HepG2 (cell line): ENCODE results near the gene ICAM2. TPM values are rescaled to one million over a fixed set of nuclear protein-coding genes. Genes with fewer than 3 reads are reported as not detected.

Experiments used
- ATAC-seq: fragments of 200-7000 bp; cut with Tn5 transposase; 3 replicates; pipeline ENCODE4 v1.9.1; 2020; ENCODE audit warnings: mild to moderate bottlenecking, moderate library complexity
- BruUV-seq: library from RNA; stranded (reverse); fragments of 400-500 nt; replicated peaks from 2 replicates; lab custom pipeline; 2021; lab: Mats Ljungman, UMichigan
- CTCF ChIA-PET: fragments of 300-600 bp; formaldehyde crosslinking; extraction: SDS; loops from one replicate; lab custom pipeline; 2021; ENCODE audit warnings: low total read pairs, inconsistent platforms, low intra/inter-chr PET ratio; lab: Yijun Ruan, JAX
- POLR2A ChIA-PET: fragments of 350-600 bp; sonication (Branson Sonifier 250); formaldehyde crosslinking; loops from one replicate; lab custom pipeline; 2020; ENCODE audit warnings: antibody characterized with exemption, inconsistent platforms; lab: Yijun Ruan, JAX
- DNase-seq: peaks from one replicate; pipeline ENCODE4 v3.0.0-alpha.2; 2015; ENCODE audit warnings: low spot score
- FAIRE-seq: peaks from 3 replicates; lab custom pipeline; 2011; peaks lifted over from hg19 to GRCh38; lab: Jason Lieb, UNC
- H2AFZ ChIP-seq: one replicate; pipeline ENCODE4 v1.6.1; 2011; ENCODE audit warnings: low read length, inconsistent platforms
- H3K27ac ChIP-seq: fragments of 300-600 bp; 3 replicates; pipeline ENCODE4 v1.8.0; 2011; ENCODE audit warnings: mixed run types, mild to moderate bottlenecking, mixed read lengths, low read length, inconsistent platforms; ENCODE audit not compliant: insufficient read depth; ENCODE audit errors: extremely low read length
- H3K27me3 ChIP-seq, 2 experiments: fragments of 200-600 bp in 1 of 2; 2 replicates in 1 of 2; 3 replicates in 1 of 2; pipeline versions ENCODE4 v1.6.0 to v1.8.0; 2011; ENCODE audit warnings: low read length in 2 of 2, mild to moderate bottlenecking in 2 of 2, moderate library complexity in 2 of 2, inconsistent platforms in 1 of 2; ENCODE audit not compliant: insufficient read depth in 2 of 2, control insufficient read depth in 1 of 2
- H3K36me3 ChIP-seq, 2 experiments: fragments of 200-600 bp in 1 of 2; replicated peaks in 1 of 2; 2 replicates in 1 of 2; 3 replicates in 1 of 2; pipeline versions ENCODE4 v1.5.1 to v1.8.0; 2011; ENCODE audit warnings: low read length in 2 of 2, inconsistent platforms in 1 of 2; ENCODE audit not compliant: insufficient read depth in 2 of 2, control insufficient read depth in 1 of 2
- H3K4me1 ChIP-seq: 2 replicates; pipeline ENCODE4 v1.5.1; 2012; ENCODE audit warnings: low read length, inconsistent platforms; ENCODE audit not compliant: insufficient read depth
- H3K4me2 ChIP-seq: 2 replicates; pipeline ENCODE4 v1.6.0; 2011; ENCODE audit warnings: low read depth, low read length, inconsistent platforms
- H3K4me3 ChIP-seq, 3 experiments: fragments of 200-600 bp in 1 of 3; sonication (generic), shearing (Covaris generic) in 1 of 3; replicated peaks in 1 of 3; 2 replicates each; pipeline ENCODE4 v1.5.1; 2011 to 2016; ENCODE audit warnings: low read length in 3 of 3, inconsistent platforms in 2 of 3, low read depth in 2 of 3, mild to moderate bottlenecking in 2 of 3, control low read depth in 1 of 3, mixed read lengths in 1 of 3; ENCODE audit not compliant: insufficient read depth in 1 of 3
- H3K79me2 ChIP-seq: one replicate; pipeline ENCODE4 v1.6.1; 2011; ENCODE audit warnings: low read length, inconsistent platforms; ENCODE audit not compliant: insufficient read depth
- H3K9ac ChIP-seq: 2 replicates; pipeline ENCODE4 v1.6.0; 2011; ENCODE audit warnings: mild to moderate bottlenecking, low read depth, low read length, inconsistent platforms; ENCODE audit not compliant: insufficient read depth
- H3K9me3 ChIP-seq: 2 replicates; pipeline ENCODE4 v1.5.1; 2012; ENCODE audit warnings: mild to moderate bottlenecking, low read length
- H4K20me1 ChIP-seq: 2 replicates; pipeline ENCODE4 v1.6.0; 2011; ENCODE audit warnings: inconsistent platforms, mild to moderate bottlenecking, low read length, moderate library complexity; ENCODE audit not compliant: insufficient read depth
- ARNT2 ChIP-seq: sonication (generic); formaldehyde crosslinking; IDR thresholded peaks from 2 replicates; pipeline ENCODE4 v1.8.0; 2022; ENCODE audit warnings: mild to moderate bottlenecking, low read depth, missing genetic modification reagents, moderate library complexity
- CAMTA2 ChIP-seq: sonication (generic); formaldehyde crosslinking; IDR thresholded peaks from 2 replicates; pipeline ENCODE4 v1.4.0; 2020; ENCODE audit warnings: mild to moderate bottlenecking, missing genetic modification reagents, borderline replicate concordance
- CC2D1A ChIP-seq: sonication (generic); formaldehyde crosslinking; IDR thresholded peaks from 2 replicates; pipeline ENCODE4 v1.8.1; 2023; ENCODE audit warnings: mild to moderate bottlenecking, missing genetic modification reagents
- MIER2 ChIP-seq: IDR thresholded peaks from 2 replicates; pipeline ENCODE4 v1.6.1; 2016; ENCODE audit warnings: missing biosample characterization, missing genetic modification reagents
- PCBP1 ChIP-seq: fragments of 200-400 bp; formaldehyde crosslinking; IDR thresholded peaks from 2 replicates; pipeline ENCODE4 v1.6.1; 2017; ENCODE audit warnings: mild to moderate bottlenecking, low read depth, low read length, borderline replicate concordance
- SALL2 ChIP-seq: sonication (generic); formaldehyde crosslinking; IDR thresholded peaks from 2 replicates; pipeline ENCODE4 v1.8.1; 2023; ENCODE audit warnings: mild to moderate bottlenecking, missing genetic modification reagents, inconsistent platforms
- SIX4 ChIP-seq: sonication (generic); formaldehyde crosslinking; IDR thresholded peaks from 2 replicates; pipeline ENCODE4 v1.4.0; 2020; ENCODE audit warnings: missing genetic modification reagents
- SP2 ChIP-seq: sonication (generic); formaldehyde crosslinking; IDR thresholded peaks from 2 replicates; pipeline ENCODE4 v1.5.1; 2020; ENCODE audit warnings: mild to moderate bottlenecking, missing genetic modification reagents
- ZNF136 ChIP-seq: sonication (generic); formaldehyde crosslinking; IDR thresholded peaks from 2 replicates; pipeline ENCODE4 v1.8.1; 2022; ENCODE audit warnings: low read depth, mild to moderate bottlenecking, moderate library complexity, missing genetic modification reagents
- ZNF33A ChIP-seq: sonication (generic); formaldehyde crosslinking; IDR thresholded peaks from 2 replicates; pipeline ENCODE4 v1.5.1; 2020; ENCODE audit warnings: missing genetic modification reagents, mild to moderate bottlenecking, moderate library complexity, borderline replicate concordance
- ZNF678 ChIP-seq: sonication (generic); formaldehyde crosslinking; IDR thresholded peaks from 2 replicates; pipeline ENCODE4 v1.4.0; 2020; ENCODE audit warnings: mild to moderate bottlenecking, missing genetic modification reagents
- WGBS: methylation state at CpG from one replicate; pipeline ENCODE4 v1.1.6; 2017; ENCODE audit warnings: low lambda C conversion rate; 5-methylcytosine and 5-hydroxymethylcytosine counted together
- in situ Hi-C: cut with HindIII; loops from 2 replicates; pipeline ENCODE4 v1.10.0; 2017; ENCODE audit warnings: low pct_unique_long_range_greater_than_20kb; ENCODE audit not compliant: extremely low pct_ligation_motif_present
- intact Hi-C: fragments of 100-400 bp; cut with micrococcal nuclease; formaldehyde crosslinking; loops from one replicate; pipeline ENCODE4 v1.10.0; 2022; ENCODE audit not compliant: unreplicated experiment
- polyA plus RNA-seq, 8 experiments: library from polyadenylated mRNA; depleted of rRNA in 3 of 8; stranded (reverse) in 7 of 8; unstranded in 1 of 8; fragments of >200 nt; fragmentation: Illumina TruSeq in 4 of 8; extraction: Trizol in 4 of 8; gene quantifications; 2 replicates each; pipeline versions ENCODE4 v1.2.1 to v1.2.3, GENCODE V29; 2011 to 2016; ENCODE audit warnings: low read depth in 4 of 8, missing spikeins in 1 of 8, mixed read lengths in 1 of 8; ENCODE audit not compliant: insufficient read depth in 1 of 8
- total RNA-seq, 5 experiments: library from RNA; depleted of rRNA; stranded (reverse); fragments of >200 nt; fragmentation: Illumina TruSeq; extraction: Trizol; gene quantifications; 2 replicates each; pipeline ENCODE4 v1.2.3, GENCODE V29; 2016; ENCODE audit warnings: low read depth in 1 of 5
- TF ChIP-seq, protein P1 (sequence below): sonication (generic); formaldehyde crosslinking; IDR thresholded peaks from 2 replicates; pipeline ENCODE4 v1.5.0; 2020; ENCODE audit warnings: mild to moderate bottlenecking, missing genetic modification reagents
- TF ChIP-seq, protein P2 (sequence below): fragments of 450-650 bp; IDR thresholded peaks from 2 replicates; pipeline ENCODE4 v1.6.1; 2017; ENCODE audit warnings: mild to moderate bottlenecking
- TF ChIP-seq, protein P3 (sequence below): sonication (generic); formaldehyde crosslinking; IDR thresholded peaks from 2 replicates; pipeline ENCODE4 v1.8.0; 2022; ENCODE audit warnings: mild to moderate bottlenecking, missing genetic modification reagents; ENCODE audit not compliant: insufficient replicate concordance

The ICAM2 gene
- total and polyA plus RNA-seq, 2 of the 13 experiments (the other 11 are each of a cell fraction or from before 2014, with no cell fraction given) = 10.9 to 20.8 TPM

DNA sequence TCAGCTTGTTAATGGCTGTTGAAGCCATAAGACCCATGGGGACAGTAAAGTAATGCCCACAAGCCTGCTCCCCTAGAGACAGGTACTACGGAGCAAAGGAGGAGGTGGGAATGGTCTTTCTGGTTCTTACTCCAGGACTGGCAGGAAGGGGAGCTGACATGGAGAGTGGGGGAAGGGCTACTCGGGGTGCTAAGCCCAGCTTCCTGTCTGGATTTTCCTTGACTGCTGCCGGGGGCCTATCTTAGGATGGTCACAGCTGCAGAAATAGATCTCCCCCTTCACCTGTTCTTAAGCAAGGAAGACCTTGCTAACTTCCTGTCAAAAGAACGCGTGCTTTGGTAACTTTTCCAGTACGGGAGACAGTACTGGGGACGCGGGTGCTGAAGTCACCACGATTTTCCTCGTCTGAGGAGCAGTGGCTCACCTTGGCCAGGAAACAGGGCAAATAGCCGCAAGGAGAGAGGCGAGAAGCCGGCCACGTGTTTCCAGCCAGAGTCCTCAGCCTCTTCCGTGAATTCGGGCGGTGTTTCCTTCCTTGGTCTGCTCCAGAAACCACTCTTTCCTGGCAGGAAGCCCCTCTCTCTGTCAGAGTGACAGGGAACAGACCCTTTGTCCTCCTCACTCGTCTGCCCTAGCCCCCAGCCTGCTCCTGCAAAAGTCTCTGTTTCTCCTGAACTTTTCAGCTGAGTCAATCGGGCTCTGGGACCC is 22.9 kb downstream of the ICAM2 start (continued):
- TF ChIP-seq SP2 (CRISPR knock-in tag) (no peak), PCBP1 (no peak), ZNF136 (no peak), SALL2 (no peak)
- TF ChIP-seq, protein P1, sequence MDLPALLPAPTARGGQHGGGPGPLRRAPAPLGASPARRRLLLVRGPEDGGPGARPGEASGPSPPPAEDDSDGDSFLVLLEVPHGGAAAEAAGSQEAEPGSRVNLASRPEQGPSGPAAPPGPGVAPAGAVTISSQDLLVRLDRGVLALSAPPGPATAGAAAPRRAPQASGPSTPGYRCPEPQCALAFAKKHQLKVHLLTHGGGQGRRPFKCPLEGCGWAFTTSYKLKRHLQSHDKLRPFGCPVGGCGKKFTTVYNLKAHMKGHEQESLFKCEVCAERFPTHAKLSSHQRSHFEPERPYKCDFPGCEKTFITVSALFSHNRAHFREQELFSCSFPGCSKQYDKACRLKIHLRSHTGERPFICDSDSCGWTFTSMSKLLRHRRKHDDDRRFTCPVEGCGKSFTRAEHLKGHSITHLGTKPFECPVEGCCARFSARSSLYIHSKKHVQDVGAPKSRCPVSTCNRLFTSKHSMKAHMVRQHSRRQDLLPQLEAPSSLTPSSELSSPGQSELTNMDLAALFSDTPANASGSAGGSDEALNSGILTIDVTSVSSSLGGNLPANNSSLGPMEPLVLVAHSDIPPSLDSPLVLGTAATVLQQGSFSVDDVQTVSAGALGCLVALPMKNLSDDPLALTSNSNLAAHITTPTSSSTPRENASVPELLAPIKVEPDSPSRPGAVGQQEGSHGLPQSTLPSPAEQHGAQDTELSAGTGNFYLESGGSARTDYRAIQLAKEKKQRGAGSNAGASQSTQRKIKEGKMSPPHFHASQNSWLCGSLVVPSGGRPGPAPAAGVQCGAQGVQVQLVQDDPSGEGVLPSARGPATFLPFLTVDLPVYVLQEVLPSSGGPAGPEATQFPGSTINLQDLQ (CRISPR knock-in tag) = 0 out of 2 replicates have a peak, but pooled peaks have one; percentile 48

DNA sequence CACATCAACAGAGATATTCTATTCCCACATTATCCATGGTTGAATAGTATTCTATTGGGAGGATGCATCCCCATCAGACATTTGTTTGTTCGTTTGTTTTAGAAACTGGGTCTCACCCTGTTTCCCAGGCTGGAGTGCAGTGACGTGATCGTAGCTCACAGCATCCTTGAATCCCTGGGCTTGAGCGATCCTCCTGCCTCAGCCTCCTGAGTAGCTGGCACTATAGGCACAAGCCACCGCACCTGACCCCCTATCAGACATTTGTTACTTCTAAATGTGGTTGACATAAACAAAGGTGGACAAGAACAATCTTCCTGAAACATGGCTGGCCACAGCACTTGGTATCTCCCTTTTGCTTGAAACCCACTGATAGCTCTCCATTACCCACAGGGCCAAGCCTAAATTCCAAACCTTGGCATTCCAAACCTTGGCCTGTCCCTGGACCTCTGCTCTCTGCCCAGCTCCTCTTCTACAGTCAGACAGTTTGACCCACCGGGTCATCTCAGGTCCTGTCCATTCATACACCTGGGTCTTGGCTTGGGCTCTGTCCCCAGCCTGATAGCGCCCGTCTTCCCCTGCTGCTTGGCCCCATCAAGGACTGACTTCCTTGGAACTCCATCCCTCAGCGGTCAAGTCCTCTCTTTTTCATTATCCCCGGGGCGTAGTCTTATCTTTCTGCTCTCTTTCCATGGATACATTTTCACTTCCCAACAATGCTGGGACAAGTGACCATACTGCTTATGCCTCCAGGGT is 23.8 kb downstream of the ICAM2 start:
- Histone ChIP-seq H3K4me3 (no peak overlapping the region), H3K9me3 (no peaks in the 10 kb centered on the region), H3K9ac (no peak overlapping the region), H3K79me2 (no peaks in the 10 kb centered on the region), H3K27ac (no peak overlapping the region), H2AFZ (no peak overlapping the region), H3K4me2 (no peak overlapping the region), H3K4me1 (peaks cover 38% of the 10 kb centered on the region), H3K36me3 (no peaks in the 10 kb centered on the region), H4K20me1 (no peaks in the 10 kb centered on the region), H3K27me3 (peaks cover 13 to 49% of the 10 kb centered on the region in 2 experiments; a peak in 4 of 5 replicates)
- CTCF ChIA-PET = no interaction called here
- FAIRE-seq = no peak
- POLR2A ChIA-PET = no interaction called here
- ATAC-seq = no peak
- DNase-seq = no peak
- BruUV-seq = no TSS peak
- in situ Hi-C loops = no loop called here
- intact Hi-C loops = no loop called here
- 46% methylated on average over 11 of the region's 11 CpGs for WGBS
- TF ChIP-seq CC2D1A (CRISPR knock-in tag) = no peak
- TF ChIP-seq CAMTA2 (CRISPR knock-in tag) = no peak
- TF ChIP-seq, protein P2, sequence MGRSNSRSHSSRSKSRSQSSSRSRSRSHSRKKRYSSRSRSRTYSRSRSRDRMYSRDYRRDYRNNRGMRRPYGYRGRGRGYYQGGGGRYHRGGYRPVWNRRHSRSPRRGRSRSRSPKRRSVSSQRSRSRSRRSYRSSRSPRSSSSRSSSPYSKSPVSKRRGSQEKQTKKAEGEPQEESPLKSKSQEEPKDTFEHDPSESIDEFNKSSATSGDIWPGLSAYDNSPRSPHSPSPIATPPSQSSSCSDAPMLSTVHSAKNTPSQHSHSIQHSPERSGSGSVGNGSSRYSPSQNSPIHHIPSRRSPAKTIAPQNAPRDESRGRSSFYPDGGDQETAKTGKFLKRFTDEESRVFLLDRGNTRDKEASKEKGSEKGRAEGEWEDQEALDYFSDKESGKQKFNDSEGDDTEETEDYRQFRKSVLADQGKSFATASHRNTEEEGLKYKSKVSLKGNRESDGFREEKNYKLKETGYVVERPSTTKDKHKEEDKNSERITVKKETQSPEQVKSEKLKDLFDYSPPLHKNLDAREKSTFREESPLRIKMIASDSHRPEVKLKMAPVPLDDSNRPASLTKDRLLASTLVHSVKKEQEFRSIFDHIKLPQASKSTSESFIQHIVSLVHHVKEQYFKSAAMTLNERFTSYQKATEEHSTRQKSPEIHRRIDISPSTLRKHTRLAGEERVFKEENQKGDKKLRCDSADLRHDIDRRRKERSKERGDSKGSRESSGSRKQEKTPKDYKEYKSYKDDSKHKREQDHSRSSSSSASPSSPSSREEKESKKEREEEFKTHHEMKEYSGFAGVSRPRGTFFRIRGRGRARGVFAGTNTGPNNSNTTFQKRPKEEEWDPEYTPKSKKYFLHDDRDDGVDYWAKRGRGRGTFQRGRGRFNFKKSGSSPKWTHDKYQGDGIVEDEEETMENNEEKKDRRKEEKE = no peak
- TF ChIP-seq ZNF678 (CRISPR knock-in tag) = no peak
- no peak for TF ChIP-seq ZNF33A (CRISPR knock-in tag)
- TF ChIP-seq SIX4 (CRISPR knock-in tag) = no peak
- TF ChIP-seq, protein P3, sequence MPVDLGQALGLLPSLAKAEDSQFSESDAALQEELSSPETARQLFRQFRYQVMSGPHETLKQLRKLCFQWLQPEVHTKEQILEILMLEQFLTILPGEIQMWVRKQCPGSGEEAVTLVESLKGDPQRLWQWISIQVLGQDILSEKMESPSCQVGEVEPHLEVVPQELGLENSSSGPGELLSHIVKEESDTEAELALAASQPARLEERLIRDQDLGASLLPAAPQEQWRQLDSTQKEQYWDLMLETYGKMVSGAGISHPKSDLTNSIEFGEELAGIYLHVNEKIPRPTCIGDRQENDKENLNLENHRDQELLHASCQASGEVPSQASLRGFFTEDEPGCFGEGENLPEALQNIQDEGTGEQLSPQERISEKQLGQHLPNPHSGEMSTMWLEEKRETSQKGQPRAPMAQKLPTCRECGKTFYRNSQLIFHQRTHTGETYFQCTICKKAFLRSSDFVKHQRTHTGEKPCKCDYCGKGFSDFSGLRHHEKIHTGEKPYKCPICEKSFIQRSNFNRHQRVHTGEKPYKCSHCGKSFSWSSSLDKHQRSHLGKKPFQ (CRISPR knock-in tag) = no peak
- TF ChIP-seq MIER2 = no peak
- no peak for TF ChIP-seq ARNT2 (CRISPR knock-in tag)
